ENCODE results near the gene DHRS11.

DHRS11 gene, protein sequence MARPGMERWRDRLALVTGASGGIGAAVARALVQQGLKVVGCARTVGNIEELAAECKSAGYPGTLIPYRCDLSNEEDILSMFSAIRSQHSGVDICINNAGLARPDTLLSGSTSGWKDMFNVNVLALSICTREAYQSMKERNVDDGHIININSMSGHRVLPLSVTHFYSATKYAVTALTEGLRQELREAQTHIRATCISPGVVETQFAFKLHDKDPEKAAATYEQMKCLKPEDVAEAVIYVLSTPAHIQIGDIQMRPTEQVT

DNA sequence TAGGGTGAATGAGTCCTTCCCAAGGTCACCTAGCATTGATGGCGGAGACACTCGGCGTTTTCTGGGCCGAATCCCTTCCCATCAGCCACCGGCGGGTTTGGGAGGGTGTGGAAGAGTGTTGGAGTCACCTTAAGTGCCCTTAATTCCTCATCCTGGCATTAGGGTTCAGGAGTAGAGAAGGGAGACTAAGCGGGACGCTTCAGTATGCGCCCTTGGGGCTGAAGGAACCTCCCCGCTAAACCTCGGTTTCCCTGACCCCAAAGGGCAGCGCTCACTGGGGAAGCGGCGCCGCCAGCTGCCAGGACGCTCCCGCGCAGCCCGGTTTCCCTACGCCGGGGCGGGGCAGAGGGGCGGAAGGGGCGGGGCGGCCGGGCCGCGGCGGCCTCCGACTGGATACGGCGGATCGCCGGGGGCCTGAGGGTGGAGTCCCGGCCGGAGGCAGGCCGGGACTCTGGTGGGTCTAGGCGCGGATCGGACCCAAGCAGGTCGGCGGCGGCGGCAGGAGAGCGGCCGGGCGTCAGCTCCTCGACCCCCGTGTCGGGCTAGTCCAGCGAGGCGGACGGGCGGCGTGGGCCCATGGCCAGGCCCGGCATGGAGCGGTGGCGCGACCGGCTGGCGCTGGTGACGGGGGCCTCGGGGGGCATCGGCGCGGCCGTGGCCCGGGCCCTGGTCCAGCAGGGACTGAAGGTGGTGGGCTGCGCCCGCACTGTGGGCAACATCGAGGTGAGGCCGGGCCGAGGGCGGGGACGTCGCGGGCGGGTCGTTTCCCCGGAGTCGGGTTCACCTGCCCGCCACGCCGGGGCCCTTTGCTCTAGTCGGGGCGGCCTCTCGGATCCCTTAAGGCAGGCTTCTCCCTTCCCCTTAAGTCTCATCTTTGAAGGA lies at the start of gene DHRS11:
Gene DHRS11, plus strand, starts transcription at position 446 of the 882 bp plus-strand sequence. Its CDS starts 131 bp downstream, at position 577.
- peak; percentile 29 to 90 for DNase-seq

DNA sequence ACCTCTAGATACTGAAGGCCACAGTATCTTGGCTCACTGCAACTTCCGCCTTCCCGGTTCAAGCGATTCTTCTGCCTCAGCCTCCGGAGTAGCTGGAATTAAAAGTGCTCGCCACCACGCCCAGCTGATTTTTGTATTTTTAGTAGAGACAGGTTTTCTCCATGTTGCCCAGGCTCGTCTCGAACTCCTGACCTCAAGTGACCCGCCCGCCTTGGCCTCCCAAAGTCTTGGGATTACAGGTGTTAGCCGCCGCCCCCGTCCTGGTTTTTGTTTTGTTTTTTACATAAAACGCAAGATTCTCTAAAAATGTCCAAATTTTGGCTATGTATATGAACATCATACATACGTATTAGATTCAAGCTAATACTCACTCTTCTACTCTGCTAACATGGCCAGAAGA lies 48.9 kb upstream of the DHRS11 start:
- DNase-seq: no peak

DNA sequence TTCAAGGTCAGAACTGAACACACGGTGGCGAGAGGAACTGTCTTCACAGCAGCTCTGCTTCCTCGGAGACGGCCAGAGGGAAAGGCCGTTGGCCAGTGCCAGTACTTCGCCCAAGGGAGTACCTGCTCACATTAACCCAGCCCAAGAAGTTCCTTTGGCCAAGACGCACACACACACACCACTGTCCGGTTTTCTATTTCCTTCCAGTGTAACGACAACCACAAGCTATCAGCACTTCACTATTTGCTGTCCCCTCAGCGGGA lies 47.7 kb upstream of the DHRS11 start:
- peak in 1 of 2 experiments; percentile 18 for DNase-seq

DNA sequence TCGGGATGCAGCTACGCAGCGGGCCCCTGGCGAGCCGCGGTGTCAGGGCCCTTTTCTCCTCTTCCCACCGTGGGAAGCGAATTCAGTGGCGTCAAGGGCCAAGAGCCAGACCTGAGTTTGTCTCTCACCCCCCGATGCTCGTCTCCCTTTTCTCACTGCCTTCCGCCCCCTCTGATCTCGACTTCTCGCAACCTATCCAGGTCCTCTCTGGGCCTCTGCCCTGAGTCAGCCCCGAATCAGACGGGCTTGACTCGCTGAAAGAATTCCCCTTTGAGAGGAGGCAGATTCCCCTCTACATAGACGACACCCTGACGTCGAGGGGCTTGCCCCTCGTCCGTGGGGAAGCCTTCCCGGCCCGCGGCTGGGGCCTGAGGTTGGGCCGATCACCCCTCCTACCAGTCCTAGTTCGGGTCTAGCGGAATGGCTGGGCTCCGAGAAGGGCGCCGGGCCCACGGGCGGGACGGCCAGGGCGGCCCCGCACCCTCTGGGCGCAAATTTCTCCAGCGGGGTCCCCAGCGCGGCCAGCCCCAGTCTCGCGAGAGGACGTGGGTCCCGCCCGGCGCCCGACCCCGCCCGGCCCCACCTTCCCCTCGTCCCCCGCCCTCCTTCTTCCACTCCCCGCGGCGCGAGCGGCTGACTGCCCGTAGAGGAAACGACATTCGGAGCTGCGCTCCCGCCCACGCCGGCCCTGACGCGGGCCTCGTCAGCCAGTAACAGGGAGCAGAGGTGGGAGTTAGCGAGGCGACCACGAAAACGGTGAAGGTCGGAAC lies 47.2 kb upstream of the DHRS11 start, which contains the start of gene GGNBP2:
Gene GGNBP2, plus strand, starts transcription at position 613 of the 770 bp plus-strand sequence. CDS start 806 bp downstream, outside the sequence.
- DNase-seq: peak; percentile 77 to 95

DNA sequence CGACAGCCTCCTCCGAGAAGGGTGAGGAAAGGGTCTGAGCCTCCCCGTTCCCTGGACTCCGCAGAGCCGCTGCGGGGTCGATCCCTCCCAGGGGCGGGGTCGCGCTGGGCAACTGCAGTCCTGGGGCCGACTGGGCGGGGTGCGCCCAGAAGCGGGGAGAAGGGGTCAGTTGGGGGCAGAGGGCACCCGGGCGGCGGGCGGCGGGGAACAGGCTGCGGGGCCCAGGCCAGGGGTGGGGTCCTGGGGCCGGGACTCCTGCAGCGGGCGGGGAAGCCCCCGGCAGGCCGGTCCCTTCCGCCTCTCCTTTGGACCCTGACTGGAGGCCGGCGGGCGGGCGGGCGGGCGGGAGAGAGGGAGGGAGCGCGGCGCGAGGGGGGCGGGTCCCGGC lies 46.6 kb upstream of the DHRS11 start:
- DNase-seq: no peak

DNA sequence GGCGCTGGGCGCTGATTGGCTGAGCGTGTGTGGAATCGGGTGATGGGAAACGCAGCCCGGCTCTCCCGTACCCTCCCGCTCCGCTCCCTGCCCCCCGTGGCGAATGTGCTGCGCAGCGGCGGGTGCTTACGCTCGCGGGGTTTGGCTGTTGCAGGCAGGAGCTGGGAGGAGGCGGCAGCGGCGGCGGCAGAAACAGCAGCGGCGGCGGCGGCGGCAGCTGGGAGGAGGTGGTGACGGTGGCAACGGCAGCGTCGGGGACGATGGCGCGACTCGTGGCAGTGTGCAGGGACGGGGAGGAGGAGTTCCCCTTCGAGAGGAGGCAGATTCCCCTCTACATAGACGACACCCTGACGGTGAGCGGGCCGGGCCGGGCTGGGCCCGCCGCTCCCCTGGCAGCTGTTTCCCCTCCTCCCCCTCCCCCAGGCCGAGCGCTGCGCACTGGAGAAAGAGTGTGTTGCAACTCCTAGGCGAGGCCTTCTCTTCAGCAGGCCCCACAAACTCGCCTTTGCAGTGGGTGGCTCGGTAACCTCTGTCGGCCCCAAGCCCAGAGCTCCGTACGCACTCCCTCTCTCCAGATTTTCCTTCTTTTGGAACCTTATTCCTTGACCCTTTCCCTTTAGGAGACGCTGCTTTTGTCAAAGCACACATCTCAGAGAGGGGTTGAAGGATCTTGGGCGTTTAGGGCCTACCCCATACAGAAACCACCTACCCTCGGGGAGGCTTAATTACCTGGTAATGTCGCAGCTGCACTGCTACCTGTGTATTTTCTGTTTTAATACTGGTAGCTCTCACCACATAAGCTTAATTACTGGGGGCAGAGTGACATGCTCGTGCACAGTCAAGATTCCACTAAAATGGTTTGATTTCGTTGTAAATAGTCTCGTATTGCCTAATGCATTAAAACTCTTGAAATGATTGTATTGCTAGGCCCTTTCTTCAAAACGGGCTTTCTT lies 45.9 kb upstream of the DHRS11 start:
- peak; percentile 91 to 98 for DNase-seq

DNA sequence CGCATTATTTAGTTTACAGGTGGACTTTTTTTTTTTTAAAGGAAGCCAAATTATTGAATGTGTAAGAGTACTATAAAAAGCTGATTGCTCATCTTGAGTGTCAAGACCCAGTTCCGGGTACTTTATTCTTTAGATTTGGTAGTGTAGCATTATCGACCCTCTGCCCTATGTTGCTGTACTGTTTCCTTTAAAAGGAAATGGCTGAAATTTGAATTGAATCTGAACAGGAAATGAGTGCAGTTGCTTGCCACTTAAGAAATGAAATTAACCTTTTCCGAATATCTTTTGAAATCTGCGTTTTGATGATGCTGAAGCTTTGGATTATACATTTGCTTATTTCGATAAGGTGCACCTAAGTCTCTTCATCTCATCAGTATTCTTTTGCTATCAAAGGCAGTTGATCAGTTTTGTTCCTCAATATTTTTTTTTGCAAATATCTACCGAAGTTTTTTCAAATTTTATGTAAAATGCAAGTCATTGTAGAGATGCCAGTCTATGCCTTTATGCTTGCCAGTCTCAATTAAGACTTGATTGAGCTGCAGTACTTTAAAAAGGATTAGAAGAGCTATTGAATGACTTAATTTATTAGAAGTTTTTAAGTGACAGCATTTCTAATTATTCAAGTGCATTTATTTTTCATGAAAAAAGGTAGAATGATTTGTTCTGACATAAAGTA lies 45.1 kb upstream of the DHRS11 start:
- DNase-seq: no peak

DNA sequence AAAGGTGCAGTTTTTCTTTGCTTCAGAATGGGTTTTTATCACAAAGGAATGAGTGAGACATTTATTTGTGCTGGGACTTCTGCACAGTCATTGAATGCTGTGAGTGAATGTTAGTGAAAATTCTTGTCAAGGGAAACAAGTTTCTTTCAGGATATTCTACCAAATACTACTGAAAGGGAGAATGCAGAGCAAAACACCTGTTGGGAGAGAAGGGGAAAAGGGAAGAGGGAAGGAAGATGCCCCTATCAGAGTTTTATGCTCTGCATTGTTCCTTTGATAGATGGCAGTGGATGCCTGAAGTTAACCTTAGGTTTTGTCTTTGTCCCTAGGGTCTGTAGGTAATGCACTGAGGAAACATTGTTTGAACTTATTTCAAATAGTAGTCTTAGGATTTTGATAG lies 43.9 kb upstream of the DHRS11 start:
- DNase-seq: no peak

DNA sequence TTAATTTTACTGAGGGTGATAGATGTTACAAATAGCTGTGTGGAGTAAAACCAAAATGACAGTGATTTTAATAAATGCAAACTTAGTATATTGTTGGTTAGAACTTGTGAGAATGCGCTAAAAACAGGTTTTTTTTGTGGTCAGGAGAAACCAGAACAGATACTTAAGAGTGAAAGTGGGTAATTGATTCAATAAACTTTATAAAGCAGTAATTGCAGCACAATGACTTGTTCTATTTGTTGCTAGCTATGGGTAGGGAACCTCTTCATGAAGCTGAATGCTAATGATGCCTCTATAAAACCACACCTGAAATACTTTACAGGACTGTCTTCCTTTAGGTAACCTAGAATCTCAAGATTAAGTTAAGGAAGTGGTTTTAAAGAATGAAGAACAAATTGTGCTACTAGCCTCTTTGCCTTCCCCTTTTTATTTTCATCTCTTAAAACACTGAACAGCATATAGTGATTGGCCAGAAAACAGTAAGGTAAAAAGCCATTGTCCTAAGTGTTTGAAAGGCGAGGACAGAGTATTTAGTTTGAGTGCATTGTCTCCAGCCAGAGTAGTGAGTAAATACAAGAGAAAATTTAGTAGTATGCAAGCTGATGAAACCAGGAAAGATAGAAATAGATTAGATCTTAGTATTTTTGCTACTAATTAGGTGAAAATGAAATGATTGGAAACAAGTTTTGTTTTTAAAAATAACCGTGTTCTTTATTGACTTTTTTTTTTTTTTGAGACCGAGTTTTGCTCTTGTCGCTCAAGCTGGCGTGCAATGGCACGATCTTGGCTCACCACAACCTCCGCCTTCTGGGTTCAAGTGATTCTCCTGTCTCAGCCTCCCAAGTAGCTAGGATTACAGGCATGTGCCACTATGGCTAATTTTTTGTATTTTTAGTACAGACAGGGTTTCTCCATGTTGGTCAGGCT lies 40.9 kb upstream of the DHRS11 start:
- DNase-seq: no peak

DNA sequence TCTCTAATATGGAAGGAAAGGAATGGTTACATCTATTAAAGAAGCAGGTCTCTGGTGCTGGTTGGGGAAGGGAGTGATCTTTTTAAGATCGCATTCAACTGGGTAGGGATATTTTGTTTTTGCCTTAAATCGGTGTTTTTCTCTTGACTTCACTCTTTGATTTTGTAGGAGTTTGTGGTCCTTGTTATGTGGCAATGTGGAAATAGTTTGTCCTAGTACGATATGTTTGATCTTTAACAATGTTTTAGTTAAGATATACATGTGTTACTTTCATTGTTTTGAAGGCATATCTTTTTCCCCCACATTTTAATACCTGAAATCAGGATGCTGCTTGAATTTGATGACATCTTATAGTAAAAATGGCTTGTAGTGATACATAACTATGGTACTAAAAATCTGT lies 38.2 kb upstream of the DHRS11 start:
- DNase-seq: no peak

DNA sequence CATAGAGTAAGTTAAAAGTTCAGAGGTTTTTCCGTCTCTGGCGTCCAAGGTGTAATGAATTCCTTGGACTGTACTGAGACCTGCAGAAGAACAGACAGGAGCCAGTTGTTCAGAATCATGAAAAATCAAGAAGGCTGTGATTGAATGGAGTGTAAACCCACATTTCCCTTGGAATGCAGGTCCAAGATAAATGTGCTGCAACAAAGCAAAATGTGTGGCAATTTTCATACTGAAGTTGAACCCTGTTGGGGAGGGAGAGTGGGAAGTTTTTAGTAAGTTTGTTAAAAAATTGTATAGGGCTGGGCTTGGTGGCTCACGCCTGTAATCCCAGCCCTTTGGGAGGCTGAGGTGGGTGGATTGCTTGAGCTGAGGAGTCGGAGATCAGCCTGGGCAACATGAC lies 25.6 kb upstream of the DHRS11 start:
- DNase-seq: no peak

DNA sequence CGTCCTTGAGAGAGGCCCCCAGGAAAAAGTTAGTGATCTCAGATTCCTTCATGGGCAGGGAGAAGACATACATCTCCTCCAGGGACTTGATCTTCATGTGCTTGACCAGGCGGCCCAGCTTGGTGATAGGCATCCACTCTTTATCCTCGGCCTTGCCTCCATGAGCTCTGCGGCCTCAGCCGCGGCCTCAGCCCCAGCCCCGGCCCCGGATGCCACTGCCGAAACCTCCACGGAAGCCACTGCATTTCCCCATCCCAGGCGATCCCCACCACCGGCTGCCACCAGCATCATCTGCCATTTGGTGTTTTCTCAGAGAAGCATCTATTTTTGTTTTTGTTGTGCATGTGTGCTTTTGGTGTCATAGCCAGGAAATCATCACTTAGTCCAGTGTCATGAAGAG lies 16.7 kb upstream of the DHRS11 start:
- no peak for DNase-seq

DNA sequence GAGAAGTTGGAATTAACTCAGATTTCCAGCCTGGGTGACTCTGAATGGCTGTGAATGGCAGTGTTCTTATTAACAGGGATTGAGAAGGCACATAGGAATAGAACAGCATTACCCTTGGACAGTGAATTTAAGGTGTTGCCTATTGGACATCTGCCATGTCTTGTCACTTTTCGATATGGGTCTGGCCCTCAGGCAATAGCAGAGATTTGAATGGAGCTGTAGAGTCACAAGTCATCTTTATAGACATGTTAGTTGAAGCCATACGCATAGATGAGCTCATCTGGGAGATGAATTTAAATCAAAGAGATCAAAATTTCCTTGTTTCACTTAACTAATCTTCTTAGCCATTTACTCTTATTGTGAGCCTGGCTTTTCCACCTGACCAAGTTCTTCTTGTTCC lies 14.9 kb upstream of the DHRS11 start:
- DNase-seq: no peak

DNA sequence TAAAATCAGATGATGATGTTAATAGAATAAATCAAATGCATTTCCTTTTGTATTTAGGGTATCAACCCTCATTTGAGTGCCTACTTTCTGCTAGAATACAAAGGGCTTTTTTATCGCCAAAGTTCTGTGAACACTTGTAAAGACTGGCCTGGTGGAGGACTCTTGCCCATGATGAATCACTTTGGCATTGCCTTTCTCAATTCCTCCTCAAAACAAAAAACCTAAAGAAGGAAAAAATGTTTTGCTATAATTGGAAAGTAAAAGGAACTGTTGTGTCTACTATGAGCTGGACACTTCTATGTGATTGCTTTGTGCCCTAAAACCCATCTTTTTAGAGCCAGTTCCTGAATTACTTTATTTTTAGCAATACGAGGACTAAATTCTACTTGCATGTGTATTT lies 13.0 kb upstream of the DHRS11 start:
- no peak for DNase-seq

DNA sequence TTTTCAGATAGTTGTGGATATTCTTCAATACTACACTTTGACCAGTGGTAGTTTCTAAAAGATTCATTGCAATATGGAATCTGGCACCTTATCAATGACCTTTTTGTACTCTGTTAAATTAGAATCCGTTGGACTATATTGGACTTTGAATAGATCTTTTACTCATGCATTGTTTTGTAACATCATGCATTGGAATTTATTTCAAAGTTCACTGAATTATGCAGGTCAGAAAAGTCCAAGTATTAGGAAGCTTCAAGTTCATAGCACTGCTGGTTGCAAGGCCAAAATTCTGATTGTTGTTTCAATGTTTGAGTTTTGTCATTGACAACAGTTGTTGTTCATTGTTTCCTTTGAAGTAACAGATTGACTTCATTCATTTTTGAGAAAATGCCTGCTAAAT lies 7.9 kb upstream of the DHRS11 start:
- no peak for DNase-seq

DNA sequence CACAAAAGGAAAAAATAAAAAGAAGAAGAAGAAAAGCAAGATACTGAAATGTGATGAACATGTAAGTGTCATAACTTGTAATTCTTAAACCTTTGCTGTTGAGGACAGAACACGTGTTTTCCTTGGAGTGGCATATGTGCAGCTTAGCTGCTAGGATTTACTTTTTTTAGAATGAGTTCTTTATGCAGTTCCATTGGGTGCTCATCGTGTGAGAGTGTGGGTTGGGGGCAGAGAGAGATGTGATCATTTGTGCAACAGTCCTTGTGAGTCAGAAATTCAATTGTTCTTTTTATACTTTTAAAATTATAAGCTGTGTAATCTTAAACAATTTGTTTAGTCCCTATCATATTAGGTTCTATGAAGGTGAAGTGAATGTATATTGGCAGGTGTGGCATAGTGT lies 5.5 kb upstream of the DHRS11 start:
- no peak for DNase-seq

DNA sequence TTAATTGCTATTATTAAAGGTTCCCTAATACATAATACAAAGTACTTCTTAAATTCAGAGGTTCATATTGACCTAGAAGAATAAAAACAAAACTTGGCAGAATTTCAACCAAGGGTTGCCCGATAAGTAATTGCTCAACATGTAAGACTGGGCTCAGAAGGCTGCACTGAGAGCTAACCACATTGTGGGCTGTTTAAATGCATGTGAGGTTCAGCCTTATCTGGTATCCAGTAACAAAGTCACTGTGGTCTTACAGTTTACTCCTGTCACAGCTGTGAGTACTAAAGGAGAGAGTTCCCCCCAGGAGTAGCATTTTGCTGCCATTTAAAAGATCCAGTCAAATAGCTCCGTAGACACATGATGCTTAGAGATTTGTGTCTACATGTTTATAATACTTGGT lies 1.6 kb upstream of the DHRS11 start:
- DNase-seq: no peak

DNA sequence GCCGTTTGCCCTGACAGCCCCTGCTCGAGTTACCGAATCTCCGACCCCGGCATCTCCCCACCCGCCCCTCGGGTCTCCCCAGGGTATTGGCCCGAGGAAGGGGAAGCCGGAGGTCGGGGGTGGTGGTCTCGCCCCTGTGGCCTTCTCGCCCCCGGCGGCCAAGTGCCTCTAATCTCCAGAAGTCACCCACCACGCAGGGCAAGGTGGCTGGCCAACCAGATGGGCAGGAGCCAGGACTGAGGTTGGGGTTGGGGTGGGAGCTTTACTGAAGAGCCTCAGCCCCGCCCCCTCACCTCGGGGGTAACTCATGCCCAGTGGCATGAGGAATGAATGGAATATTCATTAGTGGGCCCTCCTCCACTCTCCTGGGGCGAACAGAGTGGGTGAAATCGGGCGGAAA lies 637 bp downstream of the DHRS11 start:
- DNase-seq: peak in 1 of 2 experiments; percentile 49

DNA sequence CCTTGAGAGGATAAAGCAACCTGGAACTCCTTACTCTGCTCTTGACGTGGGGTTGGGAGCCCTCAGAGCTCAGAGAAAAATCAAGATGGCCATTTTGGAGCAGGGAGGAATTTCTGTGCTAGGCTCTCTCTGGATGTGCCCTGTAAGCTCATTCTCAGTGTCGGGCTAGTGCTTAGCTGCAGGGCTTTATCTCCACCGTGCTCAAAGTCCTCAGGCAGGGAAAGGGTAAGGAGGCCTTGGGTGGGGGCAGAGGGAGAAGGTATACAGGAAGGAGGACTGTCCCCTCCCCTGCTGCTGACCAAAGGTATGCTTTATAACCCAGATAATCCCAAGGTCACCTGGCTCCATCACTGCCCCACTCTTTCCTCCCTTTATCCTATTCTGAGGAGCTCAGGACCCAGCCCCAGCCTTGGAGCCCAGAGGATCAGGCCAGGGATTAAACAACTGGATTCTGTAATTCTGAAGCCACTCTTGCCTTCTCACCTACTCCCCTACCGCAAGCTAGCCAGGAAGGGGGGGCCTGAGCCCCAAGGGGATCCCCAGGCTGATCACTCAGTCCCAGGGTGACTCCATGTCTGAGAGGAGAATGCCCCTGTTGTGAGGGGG lies 1.1 kb downstream of the DHRS11 start:
- DNase-seq: no peak

DNA sequence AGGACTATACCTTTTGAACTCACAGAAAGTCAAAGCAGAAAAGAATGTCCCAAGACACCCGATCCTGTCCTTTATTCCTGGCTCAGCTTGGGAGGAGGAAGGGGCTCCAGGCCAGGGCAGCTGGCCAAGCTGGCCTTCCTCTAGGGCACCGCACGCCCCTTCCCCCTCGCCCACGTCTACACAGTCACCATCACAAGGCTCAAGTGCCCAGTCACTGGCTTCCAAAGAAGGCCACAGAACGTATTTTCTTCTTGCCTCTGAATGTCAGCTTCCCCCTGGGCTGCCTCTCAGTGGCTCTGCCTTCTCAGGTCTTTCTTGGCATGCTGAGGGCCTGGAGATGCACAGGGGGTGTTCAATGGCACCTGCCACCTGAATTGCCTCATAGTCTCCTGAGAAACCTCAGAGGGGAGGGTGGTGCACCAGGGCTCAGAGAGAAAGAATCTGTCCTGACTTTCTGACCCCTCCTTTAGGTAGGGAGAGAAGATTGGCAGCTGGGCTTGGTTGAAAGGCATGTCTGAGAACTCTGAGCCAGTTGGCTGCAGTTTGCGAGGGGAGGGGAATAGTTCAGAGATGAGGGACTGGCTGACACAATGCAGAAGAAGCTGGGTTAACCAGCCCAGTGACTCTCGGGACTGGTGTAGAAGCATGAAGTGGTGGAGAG lies 2.1 kb downstream of the DHRS11 start:
- no peak for DNase-seq

Data from NCI-H526 (cell line).